ENCODE results near the gene UBTD1.
"Not testable (repeated sequence)": the region's sequence is repeated elsewhere in the genome, so short reads cannot be mapped to it uniquely, and the experiment has no call there.

DNA sequence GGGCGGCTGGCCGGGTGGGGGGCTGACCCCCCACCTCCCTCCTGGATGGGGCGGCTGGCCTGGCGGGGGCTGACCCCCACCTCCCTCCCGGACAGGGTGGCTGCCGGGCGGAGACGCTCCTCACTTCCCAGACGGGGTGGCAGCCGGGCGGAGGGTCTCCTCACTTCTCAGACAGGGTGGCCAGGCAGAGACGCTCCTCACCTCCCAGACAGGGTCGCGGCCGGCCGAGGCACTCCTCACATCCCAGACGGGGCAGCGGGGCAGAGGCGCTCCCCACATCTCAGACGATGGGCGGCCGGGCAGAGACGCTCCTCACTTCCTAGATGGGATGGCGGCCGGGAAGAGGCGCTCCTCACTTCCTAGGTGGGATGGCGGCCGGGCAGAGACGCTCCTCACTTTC is 30.2 kb downstream of the UBTD1 start:
- not testable (repeated sequence) for TF ChIP-seq POLR2A (IDR thresholded peaks at IDR 0.05)
- TF ChIP-seq, protein P1, sequence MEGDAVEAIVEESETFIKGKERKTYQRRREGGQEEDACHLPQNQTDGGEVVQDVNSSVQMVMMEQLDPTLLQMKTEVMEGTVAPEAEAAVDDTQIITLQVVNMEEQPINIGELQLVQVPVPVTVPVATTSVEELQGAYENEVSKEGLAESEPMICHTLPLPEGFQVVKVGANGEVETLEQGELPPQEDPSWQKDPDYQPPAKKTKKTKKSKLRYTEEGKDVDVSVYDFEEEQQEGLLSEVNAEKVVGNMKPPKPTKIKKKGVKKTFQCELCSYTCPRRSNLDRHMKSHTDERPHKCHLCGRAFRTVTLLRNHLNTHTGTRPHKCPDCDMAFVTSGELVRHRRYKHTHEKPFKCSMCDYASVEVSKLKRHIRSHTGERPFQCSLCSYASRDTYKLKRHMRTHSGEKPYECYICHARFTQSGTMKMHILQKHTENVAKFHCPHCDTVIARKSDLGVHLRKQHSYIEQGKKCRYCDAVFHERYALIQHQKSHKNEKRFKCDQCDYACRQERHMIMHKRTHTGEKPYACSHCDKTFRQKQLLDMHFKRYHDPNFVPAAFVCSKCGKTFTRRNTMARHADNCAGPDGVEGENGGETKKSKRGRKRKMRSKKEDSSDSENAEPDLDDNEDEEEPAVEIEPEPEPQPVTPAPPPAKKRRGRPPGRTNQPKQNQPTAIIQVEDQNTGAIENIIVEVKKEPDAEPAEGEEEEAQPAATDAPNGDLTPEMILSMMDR (IDR thresholded peaks at IDR 0.05 in 4 of 5, conservative IDR thresholded peaks at IDR 0.05 in 1 of 5), result not testable (repeated sequence)

Measured in gastrocnemius medialis (tissue), 4 donors.